Cardiac muscle cell (in vitro differentiated cells and primary cell): ENCODE results near the gene AFF1. TPM values are rescaled to one million over a fixed set of nuclear protein-coding genes. Genes with fewer than 3 reads are reported as not detected.
"Not testable (repeated sequence)": the region's sequence is repeated elsewhere in the genome, so short reads cannot be mapped to it uniquely, and the experiment has no call there.

Experiments used
- DNase-seq, 2 donors: peaks; one replicate each; pipeline versions ENCODE4 v3.0.0 to v3.0.0-alpha.2; 2010 to 2017; ENCODE audit warnings: low read depth in 1 of 2, low spot score in 1 of 2
- H3K27ac ChIP-seq: fragments of 200-600 bp; sonication (generic); 2 replicates; pipeline ENCODE4 v1.5.1; 2016
- H3K27me3 ChIP-seq: fragments of 200-600 bp; sonication (generic); 2 replicates; pipeline ENCODE4 v1.6.0; 2016; ENCODE audit warnings: control low read depth
- H3K36me3 ChIP-seq: fragments of 200-600 bp; sonication (generic); 2 replicates; pipeline ENCODE4 v1.5.1; 2016; ENCODE audit warnings: control low read depth
- H3K4me1 ChIP-seq: fragments of 200-600 bp; sonication (generic); 2 replicates; pipeline ENCODE4 v1.8.1; 2017; ENCODE audit warnings: low read depth, mild to moderate bottlenecking, mixed run types
- H3K4me3 ChIP-seq: fragments of 200-600 bp; sonication (generic); 2 replicates; pipeline ENCODE4 v1.5.1; 2016; ENCODE audit warnings: mild to moderate bottlenecking
- H3K9me3 ChIP-seq: fragments of 200-600 bp; sonication (generic); 2 replicates; pipeline ENCODE4 v1.5.1; 2017; ENCODE audit warnings: low read depth, mild to moderate bottlenecking, control low read depth
- CTCF ChIP-seq: IDR thresholded peaks from 2 replicates; pipeline ENCODE4 v1.5.1; 2012; ENCODE audit warnings: low read depth, mild to moderate bottlenecking, low read length
- polyA plus RNA-seq: library from polyadenylated mRNA; unstranded; fragments of >200 nt; fragmentation: Nextera tagmentation; extraction: Ambion mirVana; gene quantifications from 2 replicates; pipeline ENCODE4 v1.2.1, GENCODE V29; 2016
- total RNA-seq: library from RNA; depleted of rRNA; stranded (reverse); fragments of >200 nt; gene quantifications from 2 replicates; pipeline ENCODE4 v1.2.3, GENCODE V29; 2016

AFF1 gene
- total and polyA plus RNA-seq, 2 experiments from 2014 or later = 26.3 to 45.0 TPM

- no peaks in the 10 kb centered on the region for H3K9me3 ChIP-seq
- H3K27me3 ChIP-seq = no peaks in the 10 kb centered on the region
- peaks cover 89% of the 10 kb centered on the region for H3K4me1 ChIP-seq
- H3K27ac ChIP-seq = no peak overlapping the region
- TF ChIP-seq CTCF = no peak
- DNase-seq = no peak
- H3K36me3 ChIP-seq = no peaks in the 10 kb centered on the region
- H3K4me3 ChIP-seq = no peak overlapping the region
Measured at GRCh38 chr4:87034527-87034926, 99.7 kb downstream of the AFF1 start.

GRCh38 chr4:87035881-87036509 is 101.2 kb downstream of the AFF1 start:
- H3K4me1 ChIP-seq = peaks cover 75% of the 10 kb centered on the region
- no peak overlapping the region for H3K4me3 ChIP-seq
- TF ChIP-seq CTCF = no peak
- H3K36me3 ChIP-seq = no peaks in the 10 kb centered on the region
- no peaks in the 10 kb centered on the region for H3K9me3 ChIP-seq
- peak overlapping the region; percentile 59 for H3K27ac ChIP-seq
- DNase-seq = no peak
- H3K27me3 ChIP-seq = no peaks in the 10 kb centered on the region

GRCh38 chr4:87036713-87037112 is 101.9 kb downstream of the AFF1 start:
- no peaks in the 10 kb centered on the region for H3K27me3 ChIP-seq
- H3K9me3 ChIP-seq = no peaks in the 10 kb centered on the region
- H3K36me3 ChIP-seq = no peaks in the 10 kb centered on the region
- H3K4me3 ChIP-seq = no peak overlapping the region
- peak overlapping the region; percentile 59 for H3K27ac ChIP-seq
- no peak for DNase-seq
- TF ChIP-seq CTCF = no peak
- peaks cover 68% of the 10 kb centered on the region for H3K4me1 ChIP-seq

GRCh38 chr4:87037171-87037570 is 102.4 kb downstream of the AFF1 start:
- Histone ChIP-seq H3K4me1 (peaks cover 64% of the 10 kb centered on the region), H3K27ac (peak overlapping the region; percentile 0)
- not testable (repeated sequence) for H3K27me3 ChIP-seq, H3K9me3 ChIP-seq, DNase-seq, H3K36me3 ChIP-seq, H3K4me3 ChIP-seq

GRCh38 chr4:87037671-87038334 is 103.0 kb downstream of the AFF1 start:
- Histone ChIP-seq H3K4me1 (peaks cover 61% of the 10 kb centered on the region), H3K27ac (peak overlapping the region; percentile 85), H3K4me3 (no peak overlapping the region), H3K36me3 (no peaks in the 10 kb centered on the region), H3K9me3 (no peaks in the 10 kb centered on the region), H3K27me3 (no peaks in the 10 kb centered on the region)
- no peak for DNase-seq
- no peak for TF ChIP-seq CTCF

- no peaks in the 10 kb centered on the region for H3K27me3 ChIP-seq
- H3K36me3 ChIP-seq = no peaks in the 10 kb centered on the region
- no peak for TF ChIP-seq CTCF
- peaks cover 60% of the 10 kb centered on the region for H3K4me1 ChIP-seq
- H3K27ac ChIP-seq = peak overlapping the region; percentile 85
- H3K4me3 ChIP-seq = no peak overlapping the region
- peak; percentile 78 to 88 for DNase-seq
- H3K9me3 ChIP-seq = no peaks in the 10 kb centered on the region
Measured at GRCh38 chr4:87038837-87039615, 104.2 kb downstream of the AFF1 start.
